Activated naive CD4-positive, alpha-beta T cell treated with anti-CD3 and anti-CD28 coated beads, Interleukin-2, amount 50 U/mL, for 72 hours (primary cell): ENCODE data around the gene HOXD11. TPM values are rescaled to one million over a fixed set of nuclear protein-coding genes. Genes with fewer than 3 reads are reported as not detected.

Experiments used
- ATAC-seq, 2 donors: fragments of 150-1000 bp; cut with Tn5 transposase; 2 replicates each; pipeline ENCODE4 v1.10.0; 2021; ENCODE audit warnings: mild to moderate bottlenecking in 2 of 2, moderate library complexity in 2 of 2
- DNase-seq, 2 donors: peaks; one replicate each; pipeline ENCODE4 v3.0.0; 2021 to 2022; ENCODE audit warnings: low spot score in 2 of 2
- H3K27ac Mint-ChIP-seq, 2 donors: one replicate each; pipeline ENCODE4 v1.8.0; 2022; ENCODE audit warnings: mild to moderate bottlenecking in 2 of 2, mixed read lengths in 2 of 2
- H3K36me3 Mint-ChIP-seq, 2 donors: one replicate each; pipeline ENCODE4 v1.8.0; 2022; ENCODE audit warnings: mixed read lengths in 2 of 2
- H3K9me3 Mint-ChIP-seq, 2 donors: one replicate each; pipeline ENCODE4 v1.8.0; 2022; ENCODE audit warnings: mixed read lengths in 2 of 2
- total RNA-seq, 2 donors: library from RNA; stranded (reverse); gene quantifications; one replicate each; pipeline ENCODE4 v1.2.3, GENCODE V29; 2022

HOXD11 gene
- total RNA-seq, 2 donors from 2014 or later: not detected

GRCh38 chr2:176129813-176130146 is 22.7 kb downstream of the HOXD11 start:
- H3K36me3 Mint-ChIP-seq: peaks cover 0 to 22% of the 10 kb centered on the region in 2 donors
- ATAC-seq (peak in 1 of 2 donors; percentile 12), DNase-seq (no peak)
- H3K27ac Mint-ChIP-seq: no peak overlapping the region
- no peaks in the 10 kb centered on the region for H3K9me3 Mint-ChIP-seq

GRCh38 chr2:176130147-176130956 is 23.3 kb downstream of the HOXD11 start:
- peak in 1 of 2 donors; percentile 47 for ATAC-seq
- no peak for DNase-seq
- peak overlapping the region in 1 of 2 donors; percentile 55 for H3K27ac Mint-ChIP-seq
- no peaks in the 10 kb centered on the region for H3K9me3 Mint-ChIP-seq
- peaks cover 3 to 28% of the 10 kb centered on the region in 2 donors for H3K36me3 Mint-ChIP-seq

GRCh38 chr2:176130957-176131847 is 24.1 kb downstream of the HOXD11 start:
- no peaks in the 10 kb centered on the region for H3K9me3 Mint-ChIP-seq
- ATAC-seq: no peak
- peak overlapping the region in 1 of 2 donors; percentile 83 for H3K27ac Mint-ChIP-seq
- no peak for DNase-seq
- H3K36me3 Mint-ChIP-seq: peaks cover 8 to 33% of the 10 kb centered on the region in 2 donors

GRCh38 chr2:176131848-176132158 is 24.7 kb downstream of the HOXD11 start:
- no peak for DNase-seq
- Mint-ChIP-seq H3K36me3 (peaks cover 8 to 33% of the 10 kb centered on the region in 2 donors), H3K27ac (no peak overlapping the region), H3K9me3 (no peaks in the 10 kb centered on the region)
- ATAC-seq: no peak

- DNase-seq (no peak), ATAC-seq (no peak)
- H3K9me3 Mint-ChIP-seq: no peaks in the 10 kb centered on the region
- H3K36me3 Mint-ChIP-seq: peaks cover 8 to 34% of the 10 kb centered on the region in 2 donors
- no peak overlapping the region for H3K27ac Mint-ChIP-seq
These were observed 25.4 kb downstream of the HOXD11 start for GRCh38 chr2:176132205-176133171.

- peaks cover 0 to 2% of the 10 kb centered on the region in 2 donors for H3K9me3 Mint-ChIP-seq
- H3K36me3 Mint-ChIP-seq: peaks cover 14 to 38% of the 10 kb centered on the region in 2 donors
- DNase-seq (no peak), ATAC-seq (no peak)
- no peak overlapping the region for H3K27ac Mint-ChIP-seq
These were observed 26.3 kb downstream of the HOXD11 start for GRCh38 chr2:176133389-176133788.

GRCh38 chr2:176134035-176134434 is 27.0 kb downstream of the HOXD11 start:
- H3K27ac Mint-ChIP-seq: no peak overlapping the region
- peaks cover 21 to 44% of the 10 kb centered on the region in 2 donors for H3K36me3 Mint-ChIP-seq
- H3K9me3 Mint-ChIP-seq: peaks cover 0 to 3% of the 10 kb centered on the region in 2 donors
- DNase-seq (no peak), ATAC-seq (no peak)

GRCh38 chr2:176135035-176135440 is 28.0 kb downstream of the HOXD11 start:
- Mint-ChIP-seq H3K27ac (no peak overlapping the region), H3K9me3 (peaks cover 0 to 3% of the 10 kb centered on the region in 2 donors), H3K36me3 (peaks cover 24 to 47% of the 10 kb centered on the region in 2 donors)
- ATAC-seq (no peak), DNase-seq (no peak)

GRCh38 chr2:176136374-176137251 is 29.5 kb downstream of the HOXD11 start:
- no peak overlapping the region for H3K27ac Mint-ChIP-seq

GRCh38 chr2:176137252-176137580 is 30.1 kb downstream of the HOXD11 start:
- no peak for ATAC-seq
- Mint-ChIP-seq H3K27ac (no peak overlapping the region), H3K9me3 (peaks cover 0 to 3% of the 10 kb centered on the region in 2 donors), H3K36me3 (peaks cover 24 to 55% of the 10 kb centered on the region in 2 donors)
- no peak for DNase-seq

More at GRCh38 chr2:176136374-176137251, 29.5 kb downstream of the HOXD11 start:
- DNase-seq: no peak
- no peak for ATAC-seq
- peaks cover 0 to 3% of the 10 kb centered on the region in 2 donors for H3K9me3 Mint-ChIP-seq
- H3K36me3 Mint-ChIP-seq: peaks cover 24 to 55% of the 10 kb centered on the region in 2 donors

GRCh38 chr2:176137906-176138305 is 30.8 kb downstream of the HOXD11 start:
- ATAC-seq: no peak
- Mint-ChIP-seq H3K36me3 (peaks cover 24 to 48% of the 10 kb centered on the region in 2 donors), H3K9me3 (peaks cover 0 to 3% of the 10 kb centered on the region in 2 donors), H3K27ac (no peak overlapping the region)
- no peak for DNase-seq

GRCh38 chr2:176138526-176138922 is 31.4 kb downstream of the HOXD11 start:
- ATAC-seq: no peak
- H3K36me3 Mint-ChIP-seq: peaks cover 24 to 46% of the 10 kb centered on the region in 2 donors
- no peak for DNase-seq
- peaks cover 0 to 3% of the 10 kb centered on the region in 2 donors for H3K9me3 Mint-ChIP-seq
- no peak overlapping the region for H3K27ac Mint-ChIP-seq

- Mint-ChIP-seq H3K27ac (peak overlapping the region in 1 of 2 donors; percentile 55), H3K36me3 (peaks cover 24 to 44% of the 10 kb centered on the region in 2 donors), H3K9me3 (peaks cover 0 to 3% of the 10 kb centered on the region in 2 donors)
- ATAC-seq (no peak), DNase-seq (no peak)
These were observed 32.0 kb downstream of the HOXD11 start for GRCh38 chr2:176138923-176139660.

- Mint-ChIP-seq H3K27ac (no peak overlapping the region), H3K36me3 (peaks cover 24 to 38% of the 10 kb centered on the region in 2 donors), H3K9me3 (peaks cover 0 to 3% of the 10 kb centered on the region in 2 donors)
- no peak for DNase-seq
- ATAC-seq: no peak
These were observed 32.8 kb downstream of the HOXD11 start for GRCh38 chr2:176139661-176140512.
